Urothelium cell line (cell line): ENCODE results near the gene NRP1.

Experiments used
- DNase-seq: peaks from one replicate; pipeline ENCODE4 v3.0.0; 2011; ENCODE audit warnings: low spot score, mixed read lengths
- FAIRE-seq: peaks from 2 replicates; lab custom pipeline; 2011; peaks lifted over from hg19 to GRCh38; lab: Jason Lieb, UNC

The NRP1 gene

DNA sequence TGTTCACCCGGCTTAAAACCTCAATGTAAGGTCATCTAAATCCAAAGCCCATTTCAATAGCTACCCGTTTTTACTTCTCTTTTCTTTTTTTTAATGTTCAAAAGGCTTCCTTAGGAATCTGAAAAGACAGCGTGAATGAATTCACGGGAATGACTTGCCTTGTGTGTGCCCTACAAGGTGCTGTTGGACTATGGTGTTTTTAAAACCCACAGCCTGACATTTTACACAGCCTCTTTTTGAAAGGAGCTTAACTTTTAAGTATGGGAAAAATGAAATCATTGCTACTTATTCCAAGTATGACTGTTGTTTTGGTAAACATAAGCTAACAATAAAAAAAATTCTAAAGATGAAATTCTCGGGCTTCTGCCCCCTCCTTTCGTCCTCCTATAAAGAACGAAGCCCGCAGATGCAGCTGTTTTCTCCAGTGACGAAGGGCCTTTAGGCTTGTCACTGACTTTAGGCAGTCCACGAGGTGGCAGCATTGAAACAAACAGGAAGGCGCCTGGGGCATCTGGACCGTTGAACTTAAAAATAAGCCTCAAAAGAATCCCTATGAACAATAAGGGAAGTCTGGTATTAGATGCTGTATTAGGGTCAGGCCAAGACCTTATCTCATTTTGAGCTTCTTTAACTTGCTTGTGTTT is 141.3 kb downstream of the NRP1 start:
- DNase-seq (peak; percentile 84), FAIRE-seq (no peak)

DNA sequence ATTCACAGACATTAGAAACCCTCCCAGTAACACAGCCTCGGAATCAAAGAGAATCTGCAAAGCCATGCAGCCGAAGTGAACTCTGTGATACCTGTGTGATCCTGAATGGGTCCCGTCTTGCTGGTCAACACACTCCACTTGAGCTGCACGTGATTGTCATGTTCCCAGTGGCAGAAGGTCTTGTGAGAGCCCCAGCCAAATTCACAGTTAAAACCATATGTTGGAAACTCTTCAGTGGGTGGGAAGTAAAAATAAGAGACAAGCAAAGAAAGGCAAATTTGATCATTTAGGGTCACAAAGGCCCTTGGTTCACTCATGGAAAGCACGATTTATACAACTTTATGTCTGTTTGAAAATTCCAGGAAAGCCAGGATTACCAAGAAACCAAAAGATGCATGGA is 142.3 kb downstream of the NRP1 start:
- DNase-seq (no peak), FAIRE-seq (no peak)

- DNase-seq (no peak), FAIRE-seq (no peak)
These were observed 144.1 kb downstream of the NRP1 start for GRCh38 chr10:33190406-33190805.

- DNase-seq: no peak
- no peak for FAIRE-seq
These were observed 144.7 kb downstream of the NRP1 start for GRCh38 chr10:33189808-33190207.

DNA sequence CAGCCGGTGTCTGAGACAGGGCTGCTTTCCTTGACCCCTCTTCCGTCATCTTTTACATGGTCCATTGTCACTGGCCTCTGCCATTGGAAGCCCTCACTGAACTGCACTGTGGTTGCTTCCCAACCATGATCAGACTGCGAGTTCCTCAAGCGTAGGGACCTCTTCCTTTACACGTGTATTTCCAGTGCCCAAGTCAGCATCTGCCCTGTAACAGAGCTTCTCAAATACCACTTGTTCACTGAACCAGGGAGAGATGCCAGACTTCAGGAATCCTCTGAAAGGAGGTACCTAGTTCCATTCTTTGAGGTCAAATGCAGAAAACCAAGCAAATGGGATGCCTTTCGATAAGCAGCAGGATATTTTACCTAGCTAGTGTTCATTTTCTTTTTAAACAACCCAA is 145.1 kb downstream of the NRP1 start:
- FAIRE-seq (no peak), DNase-seq (no peak)

- FAIRE-seq (peak; percentile 9), DNase-seq (no peak)
These were observed 147.0 kb downstream of the NRP1 start for GRCh38 chr10:33187427-33187999.

DNA sequence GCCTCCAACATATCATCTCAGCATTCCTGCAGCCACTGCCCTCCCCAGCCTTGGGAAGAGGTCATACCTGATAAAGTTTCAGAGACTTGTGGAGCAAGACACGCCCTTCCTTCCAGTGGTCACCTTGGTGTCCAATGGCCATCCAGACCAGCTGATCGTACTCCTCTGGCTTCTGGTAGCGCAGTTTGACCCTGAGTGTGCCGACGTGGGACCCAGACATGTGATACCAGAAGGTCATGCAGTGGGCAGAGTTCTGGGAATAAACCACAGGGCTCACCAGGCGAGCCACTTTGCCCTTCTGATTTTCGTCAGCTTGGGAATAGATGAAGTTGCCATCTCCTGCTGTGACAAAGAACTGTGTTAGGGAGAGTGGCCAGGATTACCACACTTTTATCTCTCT is 148.3 kb downstream of the NRP1 start:
- no peak for FAIRE-seq
- no peak for DNase-seq

- FAIRE-seq (no peak), DNase-seq (no peak)
These were observed 150.8 kb downstream of the NRP1 start for GRCh38 chr10:33183655-33184054.

DNA sequence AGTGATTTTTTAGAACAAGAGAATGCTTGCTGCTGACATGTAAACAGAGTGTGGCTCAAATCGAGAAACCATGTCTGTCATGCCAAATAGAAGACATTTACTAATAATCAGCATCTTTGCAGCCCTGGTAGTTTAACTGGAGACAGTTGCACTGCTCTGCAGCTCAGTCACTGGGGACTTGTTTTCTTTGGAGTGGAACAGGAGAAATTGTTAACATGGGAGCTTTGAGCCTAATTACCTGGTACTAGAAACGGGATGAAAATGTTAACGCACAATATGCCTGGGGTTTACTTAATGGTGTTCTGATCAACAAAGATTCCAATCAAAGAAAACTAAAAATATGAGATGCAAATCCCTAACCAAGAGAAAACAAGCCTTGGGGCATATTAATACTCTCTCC is 153.5 kb downstream of the NRP1 start:
- FAIRE-seq (no peak), DNase-seq (no peak)

DNA sequence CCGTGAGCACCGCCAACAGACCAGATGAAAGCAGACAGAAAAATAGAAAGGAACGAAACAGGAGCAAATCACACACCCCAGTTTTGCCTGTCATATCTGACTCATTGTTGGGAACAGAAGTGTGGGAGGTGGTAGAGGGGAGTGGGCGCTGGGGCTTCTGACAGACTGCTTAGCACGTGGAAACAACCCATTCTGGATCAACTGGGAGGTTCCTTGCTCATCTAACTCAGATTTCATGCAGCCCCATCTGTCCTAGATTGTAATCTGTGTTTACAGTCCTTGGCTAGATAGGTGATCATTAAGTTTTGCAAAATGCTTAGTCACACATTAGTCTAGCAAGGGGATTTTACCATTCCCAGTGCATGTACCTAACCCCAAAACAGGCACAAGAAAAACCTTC is 154.1 kb downstream of the NRP1 start:
- no peak for FAIRE-seq

GRCh38 chr10:33179067-33179466 is 155.4 kb downstream of the NRP1 start:
- DNase-seq: no peak
- FAIRE-seq: no peak

More for the DNA sequence above, 154.1 kb downstream of the NRP1 start:
- no peak for DNase-seq

- no peak for DNase-seq
- FAIRE-seq: no peak
These were observed 156.3 kb downstream of the NRP1 start for GRCh38 chr10:33178026-33178755.

- FAIRE-seq: no peak
- no peak for DNase-seq
These were observed 157.8 kb downstream of the NRP1 start for GRCh38 chr10:33176688-33177087.

GRCh38 chr10:33174674-33175434 is 159.6 kb downstream of the NRP1 start:
- DNase-seq: no peak
- FAIRE-seq: no peak

- DNase-seq (no peak), FAIRE-seq (no peak)
These were observed 168.6 kb downstream of the NRP1 start for GRCh38 chr10:33165911-33166310.

DNA sequence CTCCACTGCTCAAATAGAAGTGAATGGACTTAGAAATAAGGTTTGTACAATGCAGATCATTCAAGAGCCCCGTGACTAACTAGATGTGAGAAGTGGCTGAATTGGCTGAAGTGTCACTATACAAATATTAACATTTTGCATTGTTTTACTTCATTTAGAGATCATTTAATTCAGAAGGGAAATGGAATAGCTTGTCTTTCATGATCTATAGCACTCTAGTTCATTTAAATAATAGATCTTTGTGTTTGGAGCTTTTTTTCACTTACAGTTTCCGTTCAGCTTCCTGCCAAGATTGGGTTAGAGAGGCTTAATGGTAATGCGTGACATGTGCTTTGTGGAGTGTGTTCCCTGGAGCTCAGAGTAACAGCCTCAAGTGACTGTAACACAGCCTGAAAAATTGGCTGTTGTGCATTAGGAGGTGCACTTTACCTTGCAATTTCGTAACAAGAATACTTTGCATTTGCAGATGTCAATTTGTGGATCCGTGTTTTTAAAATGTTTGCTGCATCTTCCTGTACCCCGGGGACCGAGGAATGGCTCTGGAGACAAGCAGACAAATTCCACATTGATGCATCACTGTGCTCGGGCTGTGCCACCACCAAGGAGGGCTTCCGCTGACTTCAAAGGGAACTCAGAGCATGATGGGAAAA is 170.3 kb downstream of the NRP1 start:
- peak; percentile 69 for DNase-seq
- FAIRE-seq: peak; percentile 66

DNA sequence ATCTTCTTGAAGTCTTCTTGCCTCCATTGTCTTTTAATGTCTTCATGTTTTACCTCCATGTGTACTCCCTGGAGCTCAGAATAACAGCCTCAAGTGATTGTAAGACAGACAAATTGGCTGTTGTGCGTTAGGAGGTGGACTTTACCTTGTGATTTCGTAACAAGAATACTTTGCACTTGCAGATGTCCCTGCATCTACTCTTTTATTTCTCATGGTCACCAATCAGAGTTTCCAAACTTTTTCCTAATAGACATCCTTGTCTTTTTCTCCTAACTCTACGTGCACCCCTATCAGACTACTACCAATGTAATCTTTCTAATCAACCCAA is 172.3 kb downstream of the NRP1 start:
- FAIRE-seq (no peak), DNase-seq (no peak)

GRCh38 chr10:33161550-33162247 is 172.8 kb downstream of the NRP1 start:
- DNase-seq (no peak), FAIRE-seq (no peak)

- DNase-seq (no peak), FAIRE-seq (no peak)
These were observed 174.3 kb downstream of the NRP1 start for GRCh38 chr10:33160151-33160550.

- FAIRE-seq (no peak), DNase-seq (no peak)
These were observed 177.4 kb downstream of the NRP1 start for GRCh38 chr10:33157103-33157502.
